Liver (tissue), 3 donors: ENCODE data around the gene SIT1.

ENCODE experiments used
- JUND ChIP-seq, 2 donors: IDR thresholded peaks; 2 replicates each; pipeline ENCODE4 v1.6.1; 2016; ENCODE audit warnings: antibody characterized with exemption in 2 of 2
- RAD21 ChIP-seq, 2 donors: IDR thresholded peaks; 2 replicates each; pipeline ENCODE4 v1.6.1; 2016; ENCODE audit warnings: antibody characterized with exemption in 2 of 2, mild to moderate bottlenecking in 2 of 2
- SP1 ChIP-seq: IDR thresholded peaks from 2 replicates; pipeline ENCODE4 v1.6.1; 2018; ENCODE audit warnings: antibody characterized with exemption, mild to moderate bottlenecking
- TAF1 ChIP-seq: conservative IDR thresholded peaks from 2 replicates; pipeline ENCODE4 v1.6.1; 2016; ENCODE audit warnings: antibody characterized with exemption, mild to moderate bottlenecking
- TF ChIP-seq, protein P1 (sequence below): fragments of 150-350 bp; IDR thresholded peaks from 2 replicates; pipeline ENCODE4 v1.5.1; 2017; ENCODE audit warnings: improper control_type of control experiment, low read depth, low read length; ENCODE audit not compliant: missing input control
- donor health status: healthy.
- donor health status: healthy.

- TF ChIP-seq RAD21 (IDR thresholded peaks at IDR 0.05) (no peak), JUND (IDR thresholded peaks at IDR 0.05) (peak; percentile 78 to 87), SP1 (peak; percentile 9), TAF1 (no peak)
- TF ChIP-seq, protein P1, sequence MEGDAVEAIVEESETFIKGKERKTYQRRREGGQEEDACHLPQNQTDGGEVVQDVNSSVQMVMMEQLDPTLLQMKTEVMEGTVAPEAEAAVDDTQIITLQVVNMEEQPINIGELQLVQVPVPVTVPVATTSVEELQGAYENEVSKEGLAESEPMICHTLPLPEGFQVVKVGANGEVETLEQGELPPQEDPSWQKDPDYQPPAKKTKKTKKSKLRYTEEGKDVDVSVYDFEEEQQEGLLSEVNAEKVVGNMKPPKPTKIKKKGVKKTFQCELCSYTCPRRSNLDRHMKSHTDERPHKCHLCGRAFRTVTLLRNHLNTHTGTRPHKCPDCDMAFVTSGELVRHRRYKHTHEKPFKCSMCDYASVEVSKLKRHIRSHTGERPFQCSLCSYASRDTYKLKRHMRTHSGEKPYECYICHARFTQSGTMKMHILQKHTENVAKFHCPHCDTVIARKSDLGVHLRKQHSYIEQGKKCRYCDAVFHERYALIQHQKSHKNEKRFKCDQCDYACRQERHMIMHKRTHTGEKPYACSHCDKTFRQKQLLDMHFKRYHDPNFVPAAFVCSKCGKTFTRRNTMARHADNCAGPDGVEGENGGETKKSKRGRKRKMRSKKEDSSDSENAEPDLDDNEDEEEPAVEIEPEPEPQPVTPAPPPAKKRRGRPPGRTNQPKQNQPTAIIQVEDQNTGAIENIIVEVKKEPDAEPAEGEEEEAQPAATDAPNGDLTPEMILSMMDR = no peak
Measured at GRCh38 chr9:35651956-35652828, 1.5 kb upstream of the SIT1 start.
